Measurements from ENCODE around the gene SSRP1.

SSRP1 gene

GRCh38 chr11:57310630-57311086 is 25.0 kb downstream of the SSRP1 start:
- Histone ChIP-seq H3K4me2 (peak overlapping the region; percentile 77 to 95 (median 91)), H3K27ac (peak overlapping the region in 10 of 11 experiments; percentile 43 to 83 (median 72); a peak in 19 of 22 replicates), H3K4me1 (peaks cover 48 to 89% (median 66%) of the 10 kb centered on the region in 10 experiments), H4K20me1 (peaks cover 0 to 51% (median 0%) of the 10 kb centered on the region in 11 experiments; a peak in 6 of 22 replicates), H3K36me3 (peaks cover 31 to 63% (median 49%) of the 10 kb centered on the region in 11 experiments; a peak in 21 of 22 replicates), H3K9me3 (replicated peaks in 1 of 11) (no peaks in the 10 kb centered on the region), H3K9ac (peak overlapping the region; percentile 44 to 75 (median 71); a peak in 21 of 22 replicates), H3K27me3 (no peaks in the 10 kb centered on the region), H3K4me3 (peak overlapping the region; percentile 28 to 71 (median 56); a peak in 19 of 20 replicates)
- TF ChIP-seq Cebpa-rat (IDR thresholded peaks at IDR 0.05), result peak in 1 of 11 experiments; percentile 45; a peak in 2 of 22 replicates

DNA sequence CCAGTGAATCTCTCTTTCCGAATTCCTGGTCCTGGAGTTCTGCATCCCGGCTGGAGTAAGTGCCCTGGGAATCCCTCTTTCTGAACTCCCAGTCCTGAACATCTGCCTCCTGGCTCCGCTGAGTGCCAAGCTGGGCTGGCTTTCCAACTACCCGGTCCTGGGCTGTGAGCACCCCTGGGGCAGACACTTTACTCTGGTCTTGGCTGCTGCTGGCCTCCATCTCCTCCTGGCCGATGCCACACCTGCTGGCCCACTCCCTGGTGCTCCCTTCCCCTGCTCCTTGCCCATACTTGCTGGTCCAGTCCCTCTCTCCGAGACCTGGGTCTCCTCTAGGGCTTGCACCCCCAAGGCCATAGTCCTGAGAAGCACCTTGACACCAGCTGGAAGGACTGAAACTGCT is 25.6 kb downstream of the SSRP1 start:
- Histone ChIP-seq H3K9ac (peak overlapping the region in 6 of 11 experiments; percentile 2 to 75 (median 71); a peak in 7 of 22 replicates), H4K20me1 (peaks cover 0 to 55% (median 0%) of the 10 kb centered on the region in 11 experiments; a peak in 5 of 22 replicates), H3K4me1 (peaks cover 46 to 89% (median 62%) of the 10 kb centered on the region in 10 experiments), H3K36me3 (peaks cover 28 to 63% (median 47%) of the 10 kb centered on the region in 11 experiments; a peak in 21 of 22 replicates), H3K27ac (peak overlapping the region in 8 of 11 experiments; percentile 10 to 83 (median 73); a peak in 10 of 22 replicates), H3K9me3 (replicated peaks in 1 of 11) (no peaks in the 10 kb centered on the region), H3K27me3 (no peaks in the 10 kb centered on the region), H3K4me3 (peak overlapping the region in 3 of 10 experiments; percentile 53 to 62 (median 57); a peak in 5 of 20 replicates), H3K4me2 (peak overlapping the region in 10 of 11 experiments; percentile 77 to 95 (median 92); a peak in 17 of 22 replicates)
- no peak for TF ChIP-seq Cebpa-rat (IDR thresholded peaks at IDR 0.05)

DNA sequence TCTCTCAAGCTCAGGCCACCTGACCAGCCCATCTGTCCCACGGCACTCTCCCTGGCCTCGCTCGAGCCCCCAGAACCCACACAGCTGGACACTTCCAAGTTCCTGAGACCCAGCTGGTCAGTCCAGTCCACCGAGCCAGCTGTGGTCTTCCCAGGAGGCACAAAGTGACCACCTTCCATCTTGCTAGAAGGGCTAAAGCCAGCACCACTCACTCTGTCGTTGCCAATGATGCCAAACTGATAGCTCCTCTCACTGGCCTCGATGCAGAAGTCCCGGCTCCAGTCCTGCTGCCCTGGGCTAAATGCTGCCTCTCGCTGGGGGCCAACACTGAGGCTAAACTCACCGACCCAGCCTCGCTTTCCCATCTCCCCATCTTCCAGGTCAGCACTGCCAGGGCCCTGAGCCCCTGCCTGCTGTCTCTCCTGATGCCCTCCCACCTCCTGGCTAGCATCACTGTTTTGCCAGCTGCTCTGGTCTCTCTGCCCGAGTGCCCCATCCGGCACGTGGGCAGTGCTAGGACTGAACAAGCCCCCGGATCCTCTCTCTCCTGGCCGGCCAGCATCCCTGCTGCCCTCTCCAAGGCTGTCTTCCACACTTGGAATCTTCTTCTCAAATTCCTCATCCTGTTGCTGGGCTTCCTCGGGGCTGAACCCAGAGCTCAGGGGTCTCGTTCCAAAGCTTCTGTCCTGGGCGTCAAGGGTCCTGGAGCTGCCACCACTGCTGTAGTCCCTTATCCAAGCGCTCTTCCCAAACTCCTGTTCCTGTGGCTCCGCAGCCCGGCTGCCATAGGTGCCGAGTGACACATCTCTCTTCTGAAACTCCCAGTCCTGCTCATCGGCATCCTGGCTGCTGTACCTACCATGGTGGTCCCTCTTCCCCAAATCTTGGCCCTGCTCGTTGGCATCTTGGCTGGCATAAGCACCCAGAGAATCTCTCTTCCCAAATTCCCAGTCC is 26.3 kb downstream of the SSRP1 start:
- Histone ChIP-seq H3K36me3 (peaks cover 21 to 57% (median 40%) of the 10 kb centered on the region in 11 experiments; a peak in 21 of 22 replicates), H3K9me3 (replicated peaks in 1 of 11) (no peaks in the 10 kb centered on the region), H4K20me1 (peaks cover 0 to 54% (median 0%) of the 10 kb centered on the region in 11 experiments; a peak in 8 of 22 replicates), H3K27me3 (no peaks in the 10 kb centered on the region), H3K9ac (peak overlapping the region in 1 of 11 experiments; percentile 74; a peak in 1 of 22 replicates), H3K4me2 (peak overlapping the region in 5 of 11 experiments; percentile 77 to 95 (median 91); a peak in 7 of 22 replicates), H3K4me3 (no peak overlapping the region), H3K27ac (peak overlapping the region in 5 of 11 experiments; percentile 71 to 83 (median 79); a peak in 5 of 22 replicates), H3K4me1 (peaks cover 46 to 89% (median 62%) of the 10 kb centered on the region in 10 experiments)
- no peak for TF ChIP-seq Cebpa-rat (IDR thresholded peaks at IDR 0.05)

GRCh38 chr11:57308426-57309060 is 27.1 kb downstream of the SSRP1 start:
- Histone ChIP-seq H3K9ac (no peak overlapping the region; a peak in 1 of 22 replicates), H3K27me3 (no peaks in the 10 kb centered on the region), H3K9me3 (replicated peaks in 1 of 11) (no peaks in the 10 kb centered on the region), H3K4me3 (no peak overlapping the region), H3K4me1 (peaks cover 46 to 96% (median 66%) of the 10 kb centered on the region in 10 experiments), H3K4me2 (peak overlapping the region in 6 of 11 experiments; percentile 27 to 91 (median 83); a peak in 8 of 22 replicates), H3K36me3 (peaks cover 13 to 48% (median 34%) of the 10 kb centered on the region in 11 experiments; a peak in 21 of 22 replicates), H4K20me1 (peaks cover 0 to 53% (median 0%) of the 10 kb centered on the region in 11 experiments; a peak in 8 of 22 replicates), H3K27ac (peak overlapping the region in 3 of 11 experiments; percentile 14 to 83 (median 18); a peak in 3 of 22 replicates)
- TF ChIP-seq Cebpa-rat (IDR thresholded peaks at IDR 0.05), result no peak

GRCh38 chr11:57307666-57308270 is 27.9 kb downstream of the SSRP1 start:
- Histone ChIP-seq H3K9ac (no peak overlapping the region), H3K36me3 (peaks cover 11 to 48% (median 34%) of the 10 kb centered on the region in 11 experiments; a peak in 20 of 22 replicates), H3K27ac (peak overlapping the region in 6 of 11 experiments; percentile 30 to 64 (median 52); a peak in 8 of 22 replicates), H3K4me2 (peak overlapping the region; percentile 76 to 97 (median 83); a peak in 20 of 22 replicates), H3K27me3 (no peaks in the 10 kb centered on the region), H3K4me1 (peaks cover 46 to 94% (median 64%) of the 10 kb centered on the region in 10 experiments), H3K4me3 (peak overlapping the region in 3 of 10 experiments; percentile 37 to 54 (median 48); a peak in 2 of 20 replicates), H4K20me1 (peaks cover 0 to 61% (median 0%) of the 10 kb centered on the region in 11 experiments; a peak in 8 of 22 replicates), H3K9me3 (replicated peaks in 1 of 11) (no peaks in the 10 kb centered on the region)
- no peak for TF ChIP-seq Cebpa-rat (IDR thresholded peaks at IDR 0.05)

- H3K9me3 ChIP-seq (replicated peaks in 1 of 11), result no peaks in the 10 kb centered on the region
- peaks cover 0 to 63% (median 0%) of the 10 kb centered on the region in 11 experiments; a peak in 8 of 22 replicates for H4K20me1 ChIP-seq
- H3K4me1 ChIP-seq, result peaks cover 40 to 87% (median 57%) of the 10 kb centered on the region in 10 experiments
- no peak for TF ChIP-seq Cebpa-rat (IDR thresholded peaks at IDR 0.05)
- peak overlapping the region; percentile 76 to 97 (median 83) for H3K4me2 ChIP-seq
- H3K4me3 ChIP-seq, result peak overlapping the region in 5 of 10 experiments; percentile 21 to 54 (median 41); a peak in 8 of 20 replicates
- peak overlapping the region in 9 of 11 experiments; percentile 30 to 64 (median 53); a peak in 16 of 22 replicates for H3K27ac ChIP-seq
- peak overlapping the region in 6 of 11 experiments; percentile 25 to 51 (median 38); a peak in 9 of 22 replicates for H3K9ac ChIP-seq
- H3K27me3 ChIP-seq, result no peaks in the 10 kb centered on the region
- peaks cover 17 to 48% (median 34%) of the 10 kb centered on the region in 11 experiments for H3K36me3 ChIP-seq
Measured at GRCh38 chr11:57306940-57307565, 28.6 kb downstream of the SSRP1 start.

DNA sequence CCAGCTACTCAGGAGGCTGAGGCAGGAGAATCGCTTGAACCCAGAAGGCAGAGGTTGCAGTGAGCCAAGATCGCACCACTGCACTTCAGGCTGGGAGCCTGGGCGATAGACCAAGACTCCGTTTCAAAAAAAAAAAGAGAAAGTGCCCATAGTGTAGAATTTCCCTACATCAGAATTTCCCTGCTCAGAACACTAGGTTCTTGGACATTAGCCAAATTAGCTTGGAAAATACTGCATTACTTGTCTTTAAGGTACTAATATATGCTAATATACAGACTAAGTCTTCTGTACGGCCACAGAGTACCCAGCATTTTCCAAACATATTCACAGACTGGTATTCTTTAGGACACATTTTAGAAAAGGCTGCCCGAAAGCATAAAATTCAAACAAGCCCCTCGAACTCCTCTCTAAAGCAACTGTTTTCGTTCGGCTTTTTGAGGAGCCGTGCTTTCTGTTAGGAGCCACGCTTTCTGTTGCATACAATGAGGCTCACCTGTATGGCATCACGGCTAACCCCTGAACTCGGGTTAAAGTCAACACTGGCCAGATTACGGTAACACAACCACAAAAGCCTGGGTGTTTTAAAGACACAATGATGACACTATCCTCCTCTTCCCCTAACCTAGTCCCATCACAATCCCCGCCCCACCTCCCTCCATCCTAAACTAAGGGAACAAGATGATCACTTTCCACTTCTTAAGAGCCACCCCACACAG is 29.4 kb downstream of the SSRP1 start:
- H3K4me2 ChIP-seq, result peak overlapping the region; percentile 40 to 97 (median 76)
- no peaks in the 10 kb centered on the region for H3K27me3 ChIP-seq
- peak overlapping the region in 1 of 10 experiments; percentile 28; a peak in 1 of 20 replicates for H3K4me3 ChIP-seq
- no peak overlapping the region for H3K9ac ChIP-seq
- peaks cover 24 to 55% (median 41%) of the 10 kb centered on the region in 11 experiments for H3K36me3 ChIP-seq
- TF ChIP-seq Cebpa-rat (IDR thresholded peaks at IDR 0.05), result no peak
- H4K20me1 ChIP-seq, result peaks cover 0 to 59% (median 0%) of the 10 kb centered on the region in 11 experiments; a peak in 8 of 22 replicates
- H3K9me3 ChIP-seq (replicated peaks in 1 of 11), result no peaks in the 10 kb centered on the region
- no peak overlapping the region for H3K27ac ChIP-seq
- H3K4me1 ChIP-seq, result peaks cover 34 to 79% (median 51%) of the 10 kb centered on the region in 10 experiments

Data from BLaER1 treated with 17β-estradiol and CSF1 and Interleukin-3, amounts not matched to agents 10 nM and 100 nM (cell line).